Measurements from ENCODE around the gene DYDC1. TPM values are rescaled to one million over a fixed set of nuclear protein-coding genes. Genes with fewer than 3 reads are reported as not detected.

The DYDC1 gene
- not detected in 2 replicates for polyA plus RNA-seq (2013)

GRCh38 chr10:80356563-80356988, at the start of gene DYDC1, which contains the start of gene DYDC2:
DYDC1 (minus strand) TSS chr10:80356755; CDS start chr10:80352601, 4,154 bp downstream.
DYDC2 (plus strand) TSS chr10:80356781; CDS start chr10:80362444, 5,663 bp downstream.
- H2AK5ac ChIP-seq (ENCODE audit: low read length), result no peak within 1 kb of the TSS
- DNase-seq, result peak; percentile 13 to 50
- no peak within 1 kb of the TSS for H4K91ac ChIP-seq (ENCODE audit: low read depth, low read length)
- no peak within 1 kb of the TSS for H3K23ac ChIP-seq (ENCODE audit: low read length)
- H3K36me3 ChIP-seq (ENCODE audit: control insufficient read depth in 1 of 2, insufficient read depth in 2 of 2, low read length in 2 of 2), result no peaks in the 10 kb centered on the region
- peak within 1 kb of the TSS; percentile 1 for H2AFZ ChIP-seq (ENCODE audit: insufficient read depth, low read length, poor library complexity)
- H3K4me3 ChIP-seq (ENCODE audit: low read depth, low read length), result peak within 1 kb of the TSS; percentile 63
- H3K4me2 ChIP-seq (ENCODE audit: low read length), result peak within 1 kb of the TSS; percentile 73
- no peaks in the 10 kb centered on the region for H3K79me1 ChIP-seq (ENCODE audit: low read length)
- no peak within 1 kb of the TSS for H3K18ac ChIP-seq (ENCODE audit: low read length)
- no peak within 1 kb of the TSS for H4K12ac ChIP-seq (ENCODE audit: low read depth, low read length)
- no peaks in the 10 kb centered on the region for H3K9me3 ChIP-seq (ENCODE audit: insufficient read depth, low read depth, low read length)
- H2BK5ac ChIP-seq (ENCODE audit: low read depth, low read length, poor library complexity), result no peak within 1 kb of the TSS
- no peak within 1 kb of the TSS for H2BK12ac ChIP-seq (ENCODE audit: low read length)
- H3K79me2 ChIP-seq (ENCODE audit: control insufficient read depth, insufficient read depth, low read length, poor library complexity), result no peaks in the 10 kb centered on the region
- no peak within 1 kb of the TSS for H3K27ac ChIP-seq (ENCODE audit: low read depth, low read length)
- no peak within 1 kb of the TSS for H3K9ac ChIP-seq (ENCODE audit: low read length)
- H3K14ac ChIP-seq (ENCODE audit: low read length), result no peak within 1 kb of the TSS
- H3K4ac ChIP-seq (ENCODE audit: low read depth, low read length), result no peak within 1 kb of the TSS
- no CpG with 5 or more reads among the region's 43 CpGs for WGBS (ENCODE audit: extremely low coverage, insufficient coverage, insufficient read length)
- H2BK120ac ChIP-seq (ENCODE audit: insufficient read depth, low read length, poor library complexity), result no peak within 1 kb of the TSS
- peaks cover 5 to 12% of the 10 kb centered on the region in 2 experiments for H3K4me1 ChIP-seq (ENCODE audit: control insufficient read depth in 1 of 2, insufficient read depth in 2 of 2, low read length in 2 of 2)
- H4K8ac ChIP-seq (ENCODE audit: low read depth, low read length), result peak within 1 kb of the TSS; percentile 34
- H3K27me3 ChIP-seq (ENCODE audit: insufficient read depth, low read length), result peaks cover 2% of the 10 kb centered on the region

- Histone ChIP-seq H3K18ac (ENCODE audit: low read length) (no peak overlapping the region), H3K9me3 (ENCODE audit: insufficient read depth, low read depth, low read length) (no peaks in the 10 kb centered on the region), H3K14ac (ENCODE audit: low read length) (no peak overlapping the region), H3K36me3 (ENCODE audit: control insufficient read depth in 1 of 2, insufficient read depth in 2 of 2, low read length in 2 of 2) (no peaks in the 10 kb centered on the region), H2BK120ac (ENCODE audit: insufficient read depth, low read length, poor library complexity) (no peak overlapping the region), H3K4me1 (ENCODE audit: control insufficient read depth in 1 of 2, insufficient read depth in 2 of 2, low read length in 2 of 2) (peaks cover 14 to 16% of the 10 kb centered on the region in 2 experiments), H3K79me2 (ENCODE audit: control insufficient read depth, insufficient read depth, low read length, poor library complexity) (peaks cover 5% of the 10 kb centered on the region), H3K4me3 (ENCODE audit: low read depth, low read length) (no peak overlapping the region), H3K9ac (ENCODE audit: low read length) (no peak overlapping the region), H2BK12ac (ENCODE audit: low read length) (no peak overlapping the region), H3K4ac (ENCODE audit: low read depth, low read length) (no peak overlapping the region), H3K4me2 (ENCODE audit: low read length) (no peak overlapping the region), H4K8ac (ENCODE audit: low read depth, low read length) (no peak overlapping the region), H3K27me3 (ENCODE audit: insufficient read depth, low read length) (no peaks in the 10 kb centered on the region), H2BK5ac (ENCODE audit: low read depth, low read length, poor library complexity) (no peak overlapping the region), H3K79me1 (ENCODE audit: low read length) (peaks cover 11% of the 10 kb centered on the region), H4K91ac (ENCODE audit: low read depth, low read length) (no peak overlapping the region), H2AFZ (ENCODE audit: insufficient read depth, low read length, poor library complexity) (no peak overlapping the region), H3K27ac (ENCODE audit: low read depth, low read length) (no peak overlapping the region), H2AK5ac (ENCODE audit: low read length) (no peak overlapping the region), H4K12ac (ENCODE audit: low read depth, low read length) (no peak overlapping the region), H3K23ac (ENCODE audit: low read length) (no peak overlapping the region)
- no peak for DNase-seq
- WGBS (ENCODE audit: extremely low coverage, insufficient coverage, insufficient read length), result no CpG with 5 or more reads among the region's 4 CpGs
Observed at GRCh38 chr10:80406204-80406603, 49.6 kb upstream of the DYDC1 start.

DNA sequence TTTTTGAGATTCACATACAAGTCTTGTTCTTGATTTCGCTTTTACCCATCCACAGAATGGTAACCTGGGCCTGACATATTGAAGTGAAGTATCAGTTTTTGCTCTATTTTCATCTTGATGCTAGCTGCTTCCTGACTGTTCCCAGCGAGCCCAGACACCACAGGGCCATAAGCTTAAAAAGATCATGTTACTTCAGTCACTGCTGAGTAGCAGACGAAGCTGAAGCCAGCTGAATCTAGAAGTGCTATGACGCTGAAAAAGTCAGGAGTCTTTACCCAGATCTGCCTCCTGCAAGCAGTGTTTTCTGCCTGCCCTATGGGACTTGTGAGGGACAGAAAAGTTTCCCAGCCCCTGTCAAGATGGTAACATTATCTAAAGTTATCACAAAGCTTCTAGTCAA, 49.1 kb upstream of the DYDC1 start:
- H2BK12ac ChIP-seq (ENCODE audit: low read length), result no peak overlapping the region
- no peak overlapping the region for H3K9ac ChIP-seq (ENCODE audit: low read length)
- H3K18ac ChIP-seq (ENCODE audit: low read length), result no peak overlapping the region
- H2AFZ ChIP-seq (ENCODE audit: insufficient read depth, low read length, poor library complexity), result no peak overlapping the region
- H4K8ac ChIP-seq (ENCODE audit: low read depth, low read length), result no peak overlapping the region
- H3K23ac ChIP-seq (ENCODE audit: low read length), result no peak overlapping the region
- H3K9me3 ChIP-seq (ENCODE audit: insufficient read depth, low read depth, low read length), result no peaks in the 10 kb centered on the region
- no peak overlapping the region for H3K14ac ChIP-seq (ENCODE audit: low read length)
- H4K12ac ChIP-seq (ENCODE audit: low read depth, low read length), result no peak overlapping the region
- no peak overlapping the region for H3K4me3 ChIP-seq (ENCODE audit: low read depth, low read length)
- DNase-seq, result no peak
- peaks cover 10 to 11% of the 10 kb centered on the region in 2 experiments for H3K4me1 ChIP-seq (ENCODE audit: control insufficient read depth in 1 of 2, insufficient read depth in 2 of 2, low read length in 2 of 2)
- H3K4ac ChIP-seq (ENCODE audit: low read depth, low read length), result no peak overlapping the region
- no peaks in the 10 kb centered on the region for H3K36me3 ChIP-seq (ENCODE audit: control insufficient read depth in 1 of 2, insufficient read depth in 2 of 2, low read length in 2 of 2)
- H4K91ac ChIP-seq (ENCODE audit: low read depth, low read length), result no peak overlapping the region
- H3K79me1 ChIP-seq (ENCODE audit: low read length), result peaks cover 11% of the 10 kb centered on the region
- H3K27me3 ChIP-seq (ENCODE audit: insufficient read depth, low read length), result no peaks in the 10 kb centered on the region
- H2BK5ac ChIP-seq (ENCODE audit: low read depth, low read length, poor library complexity), result no peak overlapping the region
- no peak overlapping the region for H3K4me2 ChIP-seq (ENCODE audit: low read length)
- no peak overlapping the region for H2AK5ac ChIP-seq (ENCODE audit: low read length)
- H3K79me2 ChIP-seq (ENCODE audit: control insufficient read depth, insufficient read depth, low read length, poor library complexity), result peaks cover 5% of the 10 kb centered on the region
- no peak overlapping the region for H2BK120ac ChIP-seq (ENCODE audit: insufficient read depth, low read length, poor library complexity)
- H3K27ac ChIP-seq (ENCODE audit: low read depth, low read length), result no peak overlapping the region
- no CpG with 5 or more reads among the region's 4 CpGs for WGBS (ENCODE audit: extremely low coverage, insufficient coverage, insufficient read length)

GRCh38 chr10:80405035-80405434, 48.5 kb upstream of the DYDC1 start:
- no peak overlapping the region for H2AK5ac ChIP-seq (ENCODE audit: low read length)
- no peak overlapping the region for H3K27ac ChIP-seq (ENCODE audit: low read depth, low read length)
- no peak overlapping the region for H2BK5ac ChIP-seq (ENCODE audit: low read depth, low read length, poor library complexity)
- no peak overlapping the region for H4K12ac ChIP-seq (ENCODE audit: low read depth, low read length)
- H3K4me3 ChIP-seq (ENCODE audit: low read depth, low read length), result no peak overlapping the region
- H2AFZ ChIP-seq (ENCODE audit: insufficient read depth, low read length, poor library complexity), result no peak overlapping the region
- peaks cover 5% of the 10 kb centered on the region for H3K79me2 ChIP-seq (ENCODE audit: control insufficient read depth, insufficient read depth, low read length, poor library complexity)
- H3K4me1 ChIP-seq (ENCODE audit: control insufficient read depth in 1 of 2, insufficient read depth in 2 of 2, low read length in 2 of 2), result peaks cover 9 to 10% of the 10 kb centered on the region in 2 experiments
- no peaks in the 10 kb centered on the region for H3K27me3 ChIP-seq (ENCODE audit: insufficient read depth, low read length)
- no peaks in the 10 kb centered on the region for H3K36me3 ChIP-seq (ENCODE audit: control insufficient read depth in 1 of 2, insufficient read depth in 2 of 2, low read length in 2 of 2)
- H2BK120ac ChIP-seq (ENCODE audit: insufficient read depth, low read length, poor library complexity), result no peak overlapping the region
- no peak overlapping the region for H3K23ac ChIP-seq (ENCODE audit: low read length)
- WGBS (ENCODE audit: extremely low coverage, insufficient coverage, insufficient read length), result no CpG with 5 or more reads among the region's 1 CpG
- no peaks in the 10 kb centered on the region for H3K9me3 ChIP-seq (ENCODE audit: insufficient read depth, low read depth, low read length)
- H3K9ac ChIP-seq (ENCODE audit: low read length), result no peak overlapping the region
- H3K4me2 ChIP-seq (ENCODE audit: low read length), result no peak overlapping the region
- H4K8ac ChIP-seq (ENCODE audit: low read depth, low read length), result no peak overlapping the region
- peaks cover 11% of the 10 kb centered on the region for H3K79me1 ChIP-seq (ENCODE audit: low read length)
- DNase-seq, result no peak
- H3K18ac ChIP-seq (ENCODE audit: low read length), result no peak overlapping the region
- H4K91ac ChIP-seq (ENCODE audit: low read depth, low read length), result no peak overlapping the region
- no peak overlapping the region for H3K4ac ChIP-seq (ENCODE audit: low read depth, low read length)
- H3K14ac ChIP-seq (ENCODE audit: low read length), result no peak overlapping the region
- no peak overlapping the region for H2BK12ac ChIP-seq (ENCODE audit: low read length)

Data from trophoblast cell (in vitro differentiated cells and primary cell).